IMR-90 (cell line): ENCODE measurements around the gene SLC2A6. TPM values are rescaled to one million over a fixed set of nuclear protein-coding genes. Genes with fewer than 3 reads are reported as not detected.

Source experiments
- ATAC-seq: fragments of 200-7000 bp; cut with Tn5 transposase; 2 replicates; pipeline ENCODE4 v1.9.1; 2020; ENCODE audit warnings: low read depth, mild to moderate bottlenecking, moderate library complexity
- BruUV-seq: library from RNA; stranded (reverse); fragments of 400-500 nt; replicated peaks from 2 replicates; lab custom pipeline; 2021; lab: Mats Ljungman, UMichigan
- CTCF ChIA-PET: fragments of 300-600 bp; formaldehyde crosslinking; extraction: SDS; loops from one replicate; lab custom pipeline; 2021; ENCODE audit warnings: antibody characterized with exemption; lab: Yijun Ruan, JAX
- POLR2A ChIA-PET: fragments of 300-600 bp; sonication (Branson Sonifier 250); formaldehyde crosslinking; loops from one replicate; lab custom pipeline; 2022; ENCODE audit warnings: antibody characterized with exemption; ENCODE audit not compliant: unreplicated experiment; lab: Charles Lee
- DNase-seq: peaks from one replicate; pipeline ENCODE4 v3.0.0; 2013
- H2AFZ ChIP-seq: replicated peaks from 2 replicates; pipeline ENCODE3; 2013; ENCODE audit warnings: low read length, mild to moderate bottlenecking; ENCODE audit not compliant: poor library complexity
- H2AK5ac ChIP-seq: 2 replicates; pipeline ENCODE4 v1.6.1; 2013; ENCODE audit warnings: low read depth, low read length, inconsistent platforms
- H2AK9ac ChIP-seq: replicated peaks from 2 replicates; pipeline ENCODE3; 2013; ENCODE audit warnings: mild to moderate bottlenecking, low read depth, low read length, moderate library complexity; ENCODE audit not compliant: poor library complexity
- H2BK120ac ChIP-seq: 2 replicates; pipeline ENCODE4 v1.6.1; 2013; ENCODE audit warnings: low read depth, low read length, inconsistent platforms
- H2BK15ac ChIP-seq: 3 replicates; pipeline ENCODE4 v1.6.1; 2013; ENCODE audit warnings: low read depth, low read length, inconsistent platforms
- H2BK20ac ChIP-seq: 2 replicates; pipeline ENCODE4 v1.6.1; 2013; ENCODE audit warnings: low read depth, mild to moderate bottlenecking, inconsistent platforms, low read length, moderate library complexity
- H2BK5ac ChIP-seq: 2 replicates; pipeline ENCODE4 v1.6.1; 2013; ENCODE audit warnings: mild to moderate bottlenecking, low read depth, low read length, inconsistent platforms; ENCODE audit not compliant: poor library complexity, severe bottlenecking
- H3K14ac ChIP-seq: replicated peaks from 2 replicates; pipeline ENCODE4 v1.6.1; 2013; ENCODE audit warnings: low read depth, low read length, inconsistent platforms
- H3K18ac ChIP-seq: 2 replicates; pipeline ENCODE4 v1.6.1; 2013; ENCODE audit warnings: low read depth, low read length, control low read depth
- H3K23ac ChIP-seq: 2 replicates; pipeline ENCODE4 v1.6.1; 2013; ENCODE audit warnings: low read depth, low read length, inconsistent platforms
- H3K27ac ChIP-seq: 2 replicates; pipeline ENCODE4 v1.5.1; 2013; ENCODE audit warnings: mild to moderate bottlenecking, control low read depth, low read length; ENCODE audit not compliant: insufficient read depth
- H3K27me3 ChIP-seq: 2 replicates; pipeline ENCODE4 v1.6.1; 2013; ENCODE audit warnings: low read length; ENCODE audit not compliant: control insufficient read depth, insufficient read depth
- H3K36me3 ChIP-seq: 2 replicates; pipeline ENCODE4 v1.6.1; 2013; ENCODE audit warnings: low read length, mixed read lengths; ENCODE audit not compliant: control insufficient read depth, insufficient read depth
- H3K4ac ChIP-seq: 2 replicates; pipeline ENCODE4 v1.6.1; 2013; ENCODE audit warnings: low read depth, low read length, inconsistent platforms
- H3K4me1 ChIP-seq: 2 replicates; pipeline ENCODE4 v1.6.1; 2013; ENCODE audit warnings: low read length, mixed read lengths; ENCODE audit not compliant: control insufficient read depth, insufficient read depth
- H3K4me2 ChIP-seq: 2 replicates; pipeline ENCODE4 v1.6.1; 2013; ENCODE audit warnings: low read depth, mild to moderate bottlenecking, control low read depth, low read length, moderate library complexity
- H3K4me3 ChIP-seq: 2 replicates; pipeline ENCODE4 v1.5.1; 2013; ENCODE audit warnings: low read depth, mild to moderate bottlenecking, control low read depth, low read length, moderate library complexity; ENCODE audit not compliant: insufficient read depth
- H3K56ac ChIP-seq: 2 replicates; pipeline ENCODE4 v1.6.1; 2013; ENCODE audit warnings: low read length, inconsistent platforms; ENCODE audit not compliant: insufficient read depth; ENCODE audit errors: extremely low read depth
- H3K79me1 ChIP-seq, 2 experiments: 2 replicates each; pipeline ENCODE4 v1.6.1; 2013; ENCODE audit warnings: low read length in 2 of 2, inconsistent platforms in 1 of 2, low read depth in 1 of 2
- H3K9ac ChIP-seq: 2 replicates; pipeline ENCODE4 v1.6.1; 2013; ENCODE audit warnings: low read depth, low read length, control low read depth
- H3K9me1 ChIP-seq: 2 replicates; pipeline ENCODE4 v1.6.1; 2013; ENCODE audit warnings: low read length, inconsistent platforms; ENCODE audit not compliant: insufficient read depth
- H3K9me3 ChIP-seq: 2 replicates; pipeline ENCODE4 v1.6.1; 2013; ENCODE audit warnings: low read length; ENCODE audit not compliant: control insufficient read depth, insufficient read depth
- H4K20me1 ChIP-seq: 2 replicates; pipeline ENCODE4 v1.6.1; 2013; ENCODE audit warnings: low read length, inconsistent platforms; ENCODE audit not compliant: insufficient read depth
- H4K5ac ChIP-seq: 2 replicates; pipeline ENCODE4 v1.6.1; 2013; ENCODE audit warnings: mild to moderate bottlenecking, low read depth, low read length, control low read depth
- H4K8ac ChIP-seq, 2 experiments: 2 replicates each; pipeline ENCODE4 v1.6.1; 2013; ENCODE audit warnings: low read depth in 2 of 2, low read length in 2 of 2, control low read depth in 1 of 2, inconsistent platforms in 1 of 2
- H4K91ac ChIP-seq: 2 replicates; pipeline ENCODE4 v1.6.1; 2013; ENCODE audit warnings: low read depth, low read length, inconsistent platforms; ENCODE audit not compliant: insufficient read depth
- BHLHE40 ChIP-seq: fragments of 150-350 bp; IDR thresholded peaks from 2 replicates; pipeline ENCODE4 v1.6.1; 2016; ENCODE audit warnings: mild to moderate bottlenecking, low read depth, low read length
- CEBPB ChIP-seq: IDR thresholded peaks from 2 replicates; pipeline ENCODE4 v1.6.1; 2012; ENCODE audit warnings: low read depth, low read length, improper control_type of control experiment
- CHD1 ChIP-seq: IDR thresholded peaks from 2 replicates; pipeline ENCODE4 v1.6.1; 2012; ENCODE audit warnings: low read depth, low read length, improper control_type of control experiment
- NFE2L2 ChIP-seq: fragments of 150-350 bp; IDR thresholded peaks from 2 replicates; pipeline ENCODE4 v1.6.1; 2016; ENCODE audit warnings: low read depth, mild to moderate bottlenecking, low read length
- RAD21 ChIP-seq: IDR thresholded peaks from 2 replicates; pipeline ENCODE4 v1.6.1; 2012; ENCODE audit warnings: low read length, improper control_type of control experiment
- WGBS, 2 experiments: methylation state at CpG; one replicate each; pipeline versions ENCODE4 v1.1.5 to v1.1.7; 2013; ENCODE audit warnings: missing lambda C conversion rate in 2 of 2; ENCODE audit not compliant: insufficient read length in 1 of 2; ENCODE audit errors: extremely low coverage in 2 of 2; 5-methylcytosine and 5-hydroxymethylcytosine counted together
- dilution Hi-C: fragments of 300-500 bp; cut with HindIII; formaldehyde crosslinking; loops from one replicate; pipeline ENCODE4 v1.14.3; 2018; ENCODE audit warnings: low sequenced_read_pairs; ENCODE audit not compliant: unreplicated experiment
- in situ Hi-C: fragments of 300-500 bp; cut with MboI; formaldehyde crosslinking; loops from 3 replicates; pipeline ENCODE4 v1.14.3; 2019; ENCODE audit warnings: low sequenced_read_pairs, inconsistent platforms, mixed read lengths
- intact Hi-C: fragments of 100-400 bp; cut with micrococcal nuclease; formaldehyde crosslinking; loops from 2 replicates; pipeline ENCODE4 v1.10.0; 2022
- polyA plus RNA-seq, 3 experiments: library from polyadenylated mRNA; depleted of rRNA; stranded (reverse); fragments of >200 nt; gene quantifications; 2 replicates each; pipeline ENCODE4 v1.2.3, GENCODE V29; 2012; ENCODE audit warnings: low replicate concordance in 1 of 3
- total RNA-seq: library from RNA; depleted of rRNA; stranded (reverse); fragments of >200 nt; gene quantifications from 2 replicates; pipeline ENCODE4 v1.2.3, GENCODE V29; 2012

The SLC2A6 gene
- total and polyA plus RNA-seq, 2 of the 4 experiments (the other 2 are of a cell fraction) = 2.9 to 8.5 TPM

DNA sequence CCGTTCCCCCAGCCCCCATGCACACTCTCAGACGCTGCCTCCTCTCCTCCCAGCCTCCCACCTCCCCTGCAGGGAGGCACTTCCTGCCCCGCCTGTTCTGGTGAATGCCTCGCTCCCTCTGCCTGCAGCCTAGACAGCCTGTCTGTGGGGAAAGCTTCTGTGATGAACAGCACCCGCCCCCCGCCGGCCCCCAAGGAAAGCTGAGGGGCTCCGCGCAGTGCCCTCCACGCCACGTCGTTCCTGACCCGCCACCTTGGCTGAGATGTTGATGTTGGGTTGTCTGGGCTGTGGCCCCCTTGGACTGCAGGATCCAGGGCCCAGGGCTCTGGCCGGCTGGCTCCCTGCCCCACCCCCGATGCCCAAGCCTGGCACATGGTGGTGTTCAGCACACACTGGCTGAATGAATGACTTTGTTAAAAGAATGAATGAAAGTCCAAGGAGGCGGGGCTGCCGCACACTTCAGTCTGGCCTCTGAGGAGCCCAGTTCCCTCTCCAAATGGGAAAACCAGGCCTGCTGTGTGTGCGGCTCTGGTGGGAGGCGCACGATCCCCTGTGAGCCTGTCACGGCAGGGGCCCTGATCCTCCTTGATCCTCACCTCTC, 47.9 kb upstream of the SLC2A6 start:
- ATAC-seq = peak; percentile 55
- BruUV-seq = no TSS peak

More for the DNA sequence above, 47.9 kb upstream of the SLC2A6 start:
- no peak for DNase-seq
- H2BK5ac ChIP-seq = no peak overlapping the region
- H2AK9ac ChIP-seq = peak overlapping the region; percentile 78
- in situ Hi-C loops (no loop called here), intact Hi-C loops (no loop called here), dilution Hi-C loops (no loop called here)
- ChIA-PET CTCF (no interaction called here), POLR2A (no interaction called here)
- H3K4me2 ChIP-seq = no peak overlapping the region
- H3K36me3 ChIP-seq = no peaks in the 10 kb centered on the region
- H2BK120ac ChIP-seq = no peak overlapping the region
- no peak overlapping the region for H4K5ac ChIP-seq
- no peak overlapping the region for H3K14ac ChIP-seq
- H3K4me3 ChIP-seq = no peak overlapping the region
- H3K9me3 ChIP-seq = no peaks in the 10 kb centered on the region
- H2BK20ac ChIP-seq = no peak overlapping the region
- no peak for TF ChIP-seq CEBPB
- TF ChIP-seq CHD1 = no peak
- no peak for TF ChIP-seq BHLHE40
- TF ChIP-seq NFE2L2 = no peak
- TF ChIP-seq RAD21 = no peak
- WGBS, 2 experiments = 30% methylated on average over 8 of the region's 21 CpGs; no CpG with 5 or more reads in 1 of the 2 experiments
- H3K79me1 ChIP-seq = no peaks in the 10 kb centered on the region
- H3K4ac ChIP-seq = no peak overlapping the region
- H3K4me1 ChIP-seq = peaks cover 2% of the 10 kb centered on the region; the same call in 1 of the 2 replicates
- no peak overlapping the region for H2BK15ac ChIP-seq
- H3K23ac ChIP-seq = no peak overlapping the region
- H4K91ac ChIP-seq = no peak overlapping the region
- H3K56ac ChIP-seq = no peak overlapping the region
- H3K27me3 ChIP-seq = peaks cover 88% of the 10 kb centered on the region
- H4K20me1 ChIP-seq = no peaks in the 10 kb centered on the region
- no peak overlapping the region for H2AK5ac ChIP-seq
- H3K27ac ChIP-seq = no peak overlapping the region
- H3K9ac ChIP-seq = no peak overlapping the region
- H4K8ac ChIP-seq = no peak overlapping the region
- no peak overlapping the region for H2AFZ ChIP-seq
- H3K9me1 ChIP-seq = no peaks in the 10 kb centered on the region
- no peak overlapping the region for H3K18ac ChIP-seq
